Fibroblast of skin of abdomen (primary cell): ENCODE measurements around the gene VPS26B. TPM values are rescaled to one million over a fixed set of nuclear protein-coding genes. Genes with fewer than 3 reads are reported as not detected.
"Not testable (repeated sequence)": the region's sequence is repeated elsewhere in the genome, so short reads cannot be mapped to it uniquely, and the experiment has no call there.

ENCODE experiments used
- DNase-seq: peaks from one replicate; pipeline ENCODE4 v3.0.0-alpha.2; 2013
- polyA plus RNA-seq, 2 experiments: library from polyadenylated mRNA; unstranded; fragments of 120-200 nt; gene quantifications; one replicate each; pipeline ENCODE4 v1.2.1, GENCODE V29; 2013; ENCODE audit not compliant: insufficient read length in 2 of 2

Gene VPS26B
- polyA plus RNA-seq (2013, experiment 1 of 2; ENCODE audit: insufficient read length): 49.4 TPM
- 48.6 TPM for polyA plus RNA-seq (2013, experiment 2 of 2; ENCODE audit: insufficient read length)

- DNase-seq: peak; percentile 96
Measured at GRCh38 chr11:134223836-134224709, at the start of gene VPS26B, which contains the start of gene NCAPD3. VPS26B (plus strand) TSS chr11:134224671; CDS start chr11:134225123, 452 bp downstream. NCAPD3 (minus strand) TSS chr11:134223967; CDS start chr11:134223926, 41 bp downstream.

GRCh38 chr11:134176284-134176683 lies 48.2 kb upstream of the VPS26B start:
- no peak for DNase-seq

GRCh38 chr11:134178032-134178674 lies 46.3 kb upstream of the VPS26B start:
- DNase-seq: no peak

GRCh38 chr11:134181707-134182106 lies 42.8 kb upstream of the VPS26B start:
- DNase-seq: peak; percentile 42

- not testable (repeated sequence) for DNase-seq
Measured at GRCh38 chr11:134188092-134188491, 36.4 kb upstream of the VPS26B start.

GRCh38 chr11:134196756-134197155 lies 27.7 kb upstream of the VPS26B start:
- DNase-seq: no peak

- no peak for DNase-seq
Measured at GRCh38 chr11:134199531-134199930, 24.9 kb upstream of the VPS26B start.

GRCh38 chr11:134200688-134201087 lies 23.8 kb upstream of the VPS26B start:
- DNase-seq: no peak

- DNase-seq: no peak
Measured at GRCh38 chr11:134202661-134203060, 21.8 kb upstream of the VPS26B start.

- DNase-seq: no peak
Measured at GRCh38 chr11:134205729-134206128, 18.7 kb upstream of the VPS26B start.

GRCh38 chr11:134206185-134206584 lies 18.3 kb upstream of the VPS26B start:
- DNase-seq: no peak

GRCh38 chr11:134207538-134208239 lies 16.8 kb upstream of the VPS26B start:
- DNase-seq: peak; percentile 10

GRCh38 chr11:134215836-134216235 lies 8.6 kb upstream of the VPS26B start:
- DNase-seq: no peak

GRCh38 chr11:134216816-134217215 lies 7.7 kb upstream of the VPS26B start:
- DNase-seq: no peak

- no peak for DNase-seq
Measured at GRCh38 chr11:134223121-134223520, 1.4 kb upstream of the VPS26B start.

GRCh38 chr11:134224710-134225664 lies 516 bp downstream of the VPS26B start:
- no peak for DNase-seq

GRCh38 chr11:134226806-134227325 lies 2.4 kb downstream of the VPS26B start:
- peak; percentile 23 for DNase-seq

- DNase-seq: peak; percentile 78
Measured at GRCh38 chr11:134228625-134229024, 4.2 kb downstream of the VPS26B start.

GRCh38 chr11:134229126-134229790 lies 4.8 kb downstream of the VPS26B start:
- DNase-seq: peak; percentile 51

- DNase-seq: no peak
Measured at GRCh38 chr11:134230339-134230738, 5.9 kb downstream of the VPS26B start.
